Gastrocnemius medialis (tissue), 4 donors: Measurements from ENCODE around the gene KCNG3.

ENCODE experiments used
- CTCF ChIP-seq, 5 experiments: fragments of 450-650 bp in 3 of 5; fragments of 200-600 bp in 2 of 5; sonication (generic) in 2 of 5; IDR thresholded peaks in 4 of 5; conservative IDR thresholded peaks in 1 of 5; 1 replicate in 4 of 5; 2 replicates in 1 of 5; pipeline ENCODE4 v1.5.1; 2016 to 2019; ENCODE audit warnings: antibody characterized with exemption in 5 of 5, mild to moderate bottlenecking in 3 of 5, moderate library complexity in 3 of 5
- POLR2A ChIP-seq, 2 donors: fragments of 450-650 bp; IDR thresholded peaks; one replicate each; pipeline ENCODE4 v1.6.1; 2017; ENCODE audit warnings: antibody characterized with exemption in 2 of 2, mild to moderate bottlenecking in 2 of 2, moderate library complexity in 2 of 2

GRCh38 chr2:42510608-42511243 is 16.9 kb upstream of the KCNG3 start:
- TF ChIP-seq CTCF (IDR thresholded peaks at IDR 0.05 in 4 of 5, conservative IDR thresholded peaks at IDR 0.05 in 1 of 5), result no peak
- TF ChIP-seq POLR2A (IDR thresholded peaks at IDR 0.05), result no peak
